ENCODE data around the gene USP7. TPM values are rescaled to one million over a fixed set of nuclear protein-coding genes. Genes with fewer than 3 reads are reported as not detected.
"Not testable (repeated sequence)": the region's sequence is repeated elsewhere in the genome, so short reads cannot be mapped to it uniquely, and the experiment has no call there.

The USP7 gene
- total RNA-seq, 1 experiment from 2014 or later: 38.8 TPM

DNA sequence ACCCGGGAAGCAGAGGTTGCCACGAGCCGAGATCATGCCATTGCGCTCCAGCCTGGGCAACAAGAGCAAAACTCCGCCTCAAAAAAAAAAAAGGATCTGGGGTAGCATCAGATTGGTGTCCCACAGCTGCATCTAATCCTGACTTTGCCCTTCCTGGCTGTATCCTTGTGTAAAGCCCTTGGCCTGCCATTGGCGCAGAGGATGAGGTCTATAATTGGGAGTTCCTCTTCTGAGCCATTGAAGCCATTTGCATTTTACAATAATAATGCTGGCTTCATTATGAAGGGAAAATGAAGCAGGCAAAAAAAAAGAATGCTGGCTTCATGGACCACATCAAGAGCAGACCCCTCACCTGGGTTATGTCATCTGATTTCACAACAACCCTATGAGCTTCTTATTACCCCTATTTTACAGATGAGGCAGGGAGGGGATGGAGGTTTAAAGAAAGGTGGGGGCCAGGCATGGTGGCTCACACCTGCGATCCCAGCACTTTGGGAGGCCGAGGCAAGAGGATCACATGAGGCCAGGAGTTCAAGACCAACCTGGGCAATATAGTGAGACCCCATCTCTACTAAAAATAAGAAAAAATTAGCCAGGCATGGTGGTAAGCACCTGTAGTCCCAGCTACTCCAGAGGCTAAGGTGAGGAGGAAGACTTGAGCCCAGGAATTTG, 82.7 kb downstream of the USP7 start:
- DNase-seq (ENCODE audit: low read depth): no peak

DNA sequence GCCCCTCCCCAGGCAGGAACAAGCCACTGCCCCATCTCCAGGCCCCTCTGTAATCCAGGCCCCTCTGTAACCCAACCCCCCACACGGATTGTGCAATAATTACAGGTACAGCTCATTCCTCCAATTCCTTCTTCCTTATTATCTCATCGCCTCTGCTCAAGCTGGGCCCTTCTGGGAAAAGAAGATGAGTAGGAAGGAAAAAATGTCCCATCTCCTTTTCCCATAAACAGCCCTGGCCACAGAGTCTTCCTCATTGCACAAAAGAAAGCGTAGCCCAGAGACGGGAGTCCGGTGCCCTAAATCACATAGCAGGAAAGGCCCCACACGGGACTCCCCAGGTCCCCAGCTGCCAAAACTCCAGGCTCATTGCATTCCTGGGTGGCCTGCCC, 85.2 kb downstream of the USP7 start:
- peak; percentile 78 for DNase-seq (ENCODE audit: low read depth)

DNA sequence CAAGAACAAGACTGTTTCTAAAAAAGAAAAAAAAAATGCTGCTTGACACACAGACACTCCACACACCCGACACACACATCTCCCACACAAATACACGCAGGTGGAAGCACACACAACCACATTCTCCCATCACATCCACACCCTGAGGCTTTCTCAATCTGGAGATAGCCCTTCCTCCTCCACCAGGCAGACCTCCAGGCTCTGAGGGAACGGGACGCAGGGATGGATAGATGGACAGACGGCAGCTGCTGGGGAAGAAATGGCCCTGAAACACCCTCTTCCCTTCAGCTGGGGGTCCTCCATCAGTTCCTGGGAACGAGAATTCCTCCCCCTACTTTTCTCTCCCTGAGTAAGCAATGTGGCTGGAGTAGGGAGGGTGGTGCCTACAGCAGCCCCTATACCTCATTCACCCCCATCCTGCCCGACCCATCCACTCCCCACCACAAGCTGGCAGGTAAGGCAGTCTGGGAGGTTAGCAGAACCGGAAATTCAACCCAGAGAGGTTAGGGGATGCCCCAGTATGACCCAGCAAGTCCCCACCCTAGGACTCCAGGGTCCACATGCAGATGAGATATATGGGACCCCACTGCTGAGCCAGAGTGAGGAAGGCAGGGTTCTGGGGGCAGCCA, 85.7 kb downstream of the USP7 start:
- DNase-seq (ENCODE audit: low read depth): no peak

DNA sequence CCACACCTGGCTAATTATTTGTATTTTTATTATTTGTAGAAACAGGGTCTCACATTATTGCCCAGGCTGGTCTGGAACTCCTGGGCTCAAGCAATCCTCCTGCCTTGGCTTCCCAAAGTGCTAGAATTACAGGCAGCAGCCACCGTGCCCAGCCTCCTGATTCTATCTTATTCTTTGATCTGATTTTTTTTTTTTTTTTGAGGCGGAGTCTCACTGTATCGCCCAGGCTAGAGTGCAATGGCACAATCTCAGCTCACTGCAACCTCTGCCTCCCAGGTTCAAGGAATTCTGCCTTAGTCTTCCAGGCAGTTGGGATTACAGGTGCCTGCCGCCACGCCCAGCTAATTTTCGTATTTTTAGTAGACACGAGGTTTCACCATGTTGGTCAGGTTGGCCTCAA, 88.4 kb downstream of the USP7 start:
- DNase-seq (ENCODE audit: low read depth): not testable (repeated sequence)

DNA sequence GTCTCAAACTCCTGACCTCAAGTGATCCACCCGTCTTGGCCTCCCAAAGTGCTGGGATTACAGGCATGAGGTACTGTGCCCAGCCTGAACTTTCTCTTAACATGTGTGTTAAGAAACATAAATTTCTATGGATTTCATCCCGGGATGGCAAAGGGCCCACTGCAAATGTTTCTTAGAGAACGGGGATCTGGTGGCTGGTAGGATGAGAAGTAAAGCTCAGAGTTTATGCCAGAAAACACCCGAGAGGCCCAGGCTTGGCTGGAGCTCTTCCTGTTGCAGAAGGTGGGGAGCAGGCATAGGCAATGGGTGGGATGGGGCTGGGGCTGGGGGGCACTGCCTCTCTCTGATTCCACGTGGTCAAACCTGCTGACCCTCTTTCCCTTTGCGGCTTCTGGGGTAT, 89.3 kb downstream of the USP7 start:
- DNase-seq (ENCODE audit: low read depth): no peak

DNA sequence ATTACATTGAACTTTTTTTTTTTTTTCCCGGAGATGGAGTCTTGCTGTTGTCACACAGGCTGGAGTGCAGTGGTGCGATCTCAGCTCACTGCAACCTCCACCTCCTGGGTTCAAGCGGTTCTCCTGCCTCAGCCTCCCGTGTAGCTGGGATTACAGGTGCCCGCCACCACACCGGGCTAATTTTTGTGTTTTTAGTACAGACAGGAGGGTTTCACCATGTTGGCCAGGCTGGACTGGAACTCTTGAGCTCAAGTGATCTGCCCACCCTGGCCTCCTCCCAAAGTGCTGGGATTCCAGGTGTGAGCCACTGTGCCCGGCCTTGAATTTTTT, 89.9 kb downstream of the USP7 start:
- DNase-seq (ENCODE audit: low read depth): not testable (repeated sequence)

DNA sequence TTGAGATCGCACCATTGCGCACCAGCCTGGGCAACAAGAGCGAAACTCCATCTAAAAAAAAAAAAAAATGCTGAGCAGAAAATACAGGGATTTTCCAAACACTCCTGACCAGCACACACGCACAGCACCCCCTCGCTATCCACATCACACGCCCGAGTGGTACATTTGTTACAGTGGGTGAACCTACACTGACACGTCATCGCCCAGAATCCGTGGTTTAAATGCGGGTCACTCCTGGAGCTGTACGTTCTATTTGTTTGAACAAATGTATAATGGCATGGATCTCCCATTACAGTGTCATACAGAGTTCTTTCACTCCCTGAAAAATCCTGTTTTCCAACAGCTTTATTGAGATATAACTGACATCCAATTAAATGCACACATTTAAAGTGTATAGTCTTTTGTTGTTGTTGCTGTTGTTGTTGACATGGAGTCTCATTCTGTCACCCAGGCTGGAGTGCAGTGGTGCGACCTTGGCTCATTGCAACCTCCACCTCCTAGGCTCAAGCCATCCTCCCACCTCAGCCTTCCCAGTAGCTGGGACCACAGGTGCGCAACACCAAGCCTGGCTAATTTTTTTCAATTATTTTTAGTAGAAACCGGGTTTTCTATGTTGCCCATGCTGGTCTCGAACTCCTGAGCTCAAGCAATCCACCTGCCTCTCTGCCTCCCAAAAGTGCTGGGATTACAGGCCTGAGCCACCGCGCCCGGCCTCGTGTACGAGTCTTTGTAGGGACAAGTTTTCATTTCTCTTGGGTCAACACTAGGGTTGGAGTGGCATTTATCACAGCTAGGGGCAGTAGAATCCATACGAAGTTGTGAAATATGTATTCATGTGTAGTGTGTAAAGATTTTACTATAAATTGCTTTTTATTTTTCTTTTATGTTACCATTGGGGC, 90.5 kb downstream of the USP7 start:
- DNase-seq (ENCODE audit: low read depth): no peak

DNA sequence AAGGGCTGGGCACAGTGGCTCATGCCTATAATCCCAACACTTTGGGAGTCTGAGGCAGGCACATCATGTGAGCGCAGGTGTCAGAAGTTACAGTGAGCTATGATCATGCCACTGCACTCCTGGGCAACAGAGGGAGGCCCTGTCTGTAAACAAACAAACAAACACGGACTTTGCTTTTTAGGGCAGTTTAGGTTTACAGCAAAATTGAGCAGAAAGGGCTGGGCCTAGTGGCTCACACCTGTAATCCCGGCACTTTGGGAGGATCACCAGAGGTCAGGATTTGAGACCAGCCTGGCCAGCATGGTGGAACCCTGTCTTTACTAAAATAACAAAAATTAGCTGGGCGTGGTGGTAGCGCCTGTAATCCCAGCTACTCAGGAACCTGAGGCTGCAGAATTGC, 91.6 kb downstream of the USP7 start:
- DNase-seq (ENCODE audit: low read depth): no peak

DNA sequence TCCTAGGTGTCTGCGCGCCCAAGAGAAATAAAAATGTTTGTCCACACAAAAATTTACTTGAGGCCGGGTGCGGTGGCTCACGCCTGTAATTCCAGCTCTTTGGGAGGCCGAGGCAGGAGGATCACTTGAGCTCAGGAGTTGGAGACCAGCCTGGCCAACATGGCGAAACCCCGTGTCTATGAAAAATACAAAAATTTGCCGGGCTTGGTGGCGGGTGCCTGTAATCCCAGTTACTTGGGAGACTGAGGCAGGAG, 93.8 kb downstream of the USP7 start:
- DNase-seq (ENCODE audit: low read depth): not testable (repeated sequence)

DNA sequence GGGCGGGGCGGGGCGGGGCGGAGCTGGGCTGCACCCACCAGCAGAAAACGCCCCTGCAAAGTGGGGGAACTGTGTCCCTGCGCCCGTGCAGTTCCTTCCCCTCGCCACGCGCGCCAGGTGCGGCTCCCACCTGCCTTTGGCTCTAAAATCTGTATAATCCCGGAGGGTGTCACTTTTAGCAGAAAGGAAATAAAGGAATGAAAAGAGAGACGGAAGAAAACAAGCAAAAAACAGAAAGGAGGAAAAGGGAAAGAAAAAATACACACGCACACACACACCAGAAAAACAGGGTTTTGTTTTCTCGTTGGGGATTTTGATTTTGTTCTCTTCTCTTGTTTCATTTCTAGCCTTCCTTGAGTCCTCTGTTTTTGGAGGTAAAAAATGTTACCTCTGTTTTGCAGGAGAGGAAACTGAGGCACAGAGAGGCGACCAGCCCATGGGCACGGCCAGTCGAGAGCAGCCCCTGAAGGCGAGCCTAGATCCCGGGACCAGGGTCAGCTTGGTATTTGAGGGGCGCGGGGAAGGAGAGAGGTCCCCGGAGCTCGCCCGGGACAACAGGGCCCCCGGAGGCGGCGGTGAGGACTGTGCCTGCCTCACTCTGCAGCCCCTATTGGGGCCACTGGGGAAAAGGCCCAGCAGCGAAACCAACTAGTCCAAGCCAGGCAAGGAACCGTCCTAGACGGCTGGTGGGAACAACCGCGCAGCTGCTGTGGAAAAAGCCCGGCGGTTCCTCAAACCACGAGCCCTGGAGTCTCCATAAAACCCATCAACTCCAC, 94.3 kb downstream of the USP7 start:
- DNase-seq (ENCODE audit: low read depth): no peak

DNA sequence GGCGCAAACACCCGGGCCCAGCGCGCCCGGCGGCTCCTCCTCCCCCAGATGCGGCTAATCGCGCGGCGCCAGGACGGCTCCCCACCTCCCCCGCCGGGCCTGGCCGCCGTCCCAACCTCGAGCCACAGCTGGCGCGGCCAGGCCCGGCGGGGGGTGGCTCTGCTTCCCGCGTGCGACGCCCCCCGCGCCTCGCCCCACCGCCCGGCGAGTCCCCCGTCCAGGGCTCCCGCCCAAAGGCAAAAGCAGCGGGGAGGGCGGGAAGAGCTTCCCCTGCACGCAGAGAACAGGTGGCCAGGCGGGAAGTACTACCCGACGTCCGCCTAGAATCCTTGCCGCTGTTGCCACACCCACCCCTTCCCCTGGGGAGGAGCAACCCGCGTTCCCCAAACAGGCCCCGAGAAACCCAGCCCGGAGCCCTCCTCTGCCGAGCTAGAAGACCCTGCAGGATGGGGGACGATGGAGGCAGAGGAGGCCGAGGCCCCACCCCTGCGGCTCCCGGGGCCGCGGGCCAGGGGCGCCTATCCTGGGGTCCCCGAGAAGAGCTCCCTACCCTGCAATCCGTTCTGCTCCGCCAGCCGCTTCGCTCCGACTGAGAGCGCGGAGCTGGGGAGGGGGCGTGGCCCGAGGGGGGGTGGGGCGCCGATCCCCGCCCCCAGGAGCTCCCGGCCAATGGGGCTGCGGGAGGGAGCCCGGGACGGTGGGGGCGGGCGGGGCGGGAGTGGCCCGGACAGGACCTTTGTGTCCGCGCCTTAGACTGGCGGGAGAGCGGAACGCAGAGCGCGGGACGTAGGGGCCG, 95.1 kb downstream of the USP7 start, which contains the start of gene CARHSP1:
Gene CARHSP1 (minus strand): TSS at position 591 of the 796 bp plus-strand sequence. CDS start 9,678 bp downstream, outside the sequence.
- DNase-seq (ENCODE audit: low read depth): peak; percentile 92

DNA sequence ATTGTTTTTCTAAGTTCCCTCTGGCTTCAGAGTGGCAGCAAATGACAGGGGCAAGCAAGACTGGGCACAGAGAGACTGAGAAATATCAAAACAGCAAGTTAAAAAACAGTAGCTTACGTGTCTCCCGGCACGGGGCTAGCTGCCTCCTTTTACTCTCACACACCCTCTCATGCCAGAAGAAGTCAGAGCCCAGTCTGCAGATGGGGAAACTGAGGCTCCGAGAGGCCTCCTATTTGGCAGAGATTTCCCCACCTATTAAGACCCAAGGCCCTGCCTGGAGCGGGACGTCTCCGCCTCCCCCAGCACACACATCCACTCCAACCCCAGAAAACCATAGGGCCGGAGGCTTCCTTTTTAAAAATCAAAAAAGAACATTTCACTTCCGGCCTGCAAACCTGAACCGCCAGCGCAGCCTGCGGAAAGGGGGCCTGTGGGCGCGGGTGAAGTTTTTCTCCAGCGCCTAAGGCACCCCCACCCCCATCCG, 95.7 kb downstream of the USP7 start:
- no peak for DNase-seq (ENCODE audit: low read depth)

DNA sequence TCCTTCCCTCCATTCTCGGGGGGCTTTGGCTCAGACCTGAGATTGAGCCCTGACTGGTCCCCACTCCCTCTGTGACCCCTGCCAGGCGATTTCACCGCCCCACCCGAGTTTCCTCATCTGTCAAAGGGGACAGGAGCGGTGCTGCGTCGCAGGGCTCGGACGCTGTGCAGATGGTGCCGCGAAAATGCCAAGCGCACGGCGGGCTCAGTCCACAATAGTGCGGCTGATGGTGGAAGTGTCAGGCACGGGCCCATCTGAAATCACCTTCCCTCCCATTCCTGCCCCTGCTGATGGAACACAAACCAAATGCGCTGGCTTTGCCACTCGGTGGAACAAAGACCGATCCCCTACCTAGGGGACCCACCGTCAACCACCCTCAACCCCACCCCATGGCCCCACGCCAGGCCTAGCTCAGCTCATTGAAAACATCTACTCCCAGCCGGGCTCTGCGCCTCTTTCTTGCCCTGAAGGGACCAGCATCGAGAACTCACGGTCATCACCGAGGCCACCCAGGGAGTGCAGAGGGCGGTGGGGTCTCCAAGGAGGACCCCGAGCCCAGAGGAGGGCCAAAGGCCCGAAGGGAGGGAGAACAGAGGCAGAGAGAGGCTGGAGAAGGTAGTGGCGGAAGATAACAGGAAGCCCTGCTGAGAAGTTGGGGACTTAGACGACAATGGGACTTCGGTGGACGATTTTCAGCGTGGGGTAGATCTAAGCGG, 96.3 kb downstream of the USP7 start:
- peak; percentile 27 for DNase-seq (ENCODE audit: low read depth)

DNA sequence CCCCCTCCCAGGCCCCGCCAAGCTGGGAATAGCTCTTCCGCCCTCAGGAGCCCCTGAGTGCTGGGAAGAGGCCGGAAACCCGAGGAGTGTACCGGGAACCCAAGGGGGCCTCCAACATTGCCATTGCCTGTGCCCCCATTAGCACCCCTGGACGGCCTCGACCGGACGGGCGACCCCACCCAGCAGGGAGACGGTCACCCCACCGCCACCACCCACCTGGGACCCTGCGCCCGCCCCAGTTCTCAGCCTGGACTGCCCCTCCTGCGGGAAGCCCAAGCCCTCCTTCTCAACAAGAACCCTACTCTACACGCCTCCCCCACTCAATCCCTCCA, 96.9 kb downstream of the USP7 start:
- no peak for DNase-seq (ENCODE audit: low read depth)

DNA sequence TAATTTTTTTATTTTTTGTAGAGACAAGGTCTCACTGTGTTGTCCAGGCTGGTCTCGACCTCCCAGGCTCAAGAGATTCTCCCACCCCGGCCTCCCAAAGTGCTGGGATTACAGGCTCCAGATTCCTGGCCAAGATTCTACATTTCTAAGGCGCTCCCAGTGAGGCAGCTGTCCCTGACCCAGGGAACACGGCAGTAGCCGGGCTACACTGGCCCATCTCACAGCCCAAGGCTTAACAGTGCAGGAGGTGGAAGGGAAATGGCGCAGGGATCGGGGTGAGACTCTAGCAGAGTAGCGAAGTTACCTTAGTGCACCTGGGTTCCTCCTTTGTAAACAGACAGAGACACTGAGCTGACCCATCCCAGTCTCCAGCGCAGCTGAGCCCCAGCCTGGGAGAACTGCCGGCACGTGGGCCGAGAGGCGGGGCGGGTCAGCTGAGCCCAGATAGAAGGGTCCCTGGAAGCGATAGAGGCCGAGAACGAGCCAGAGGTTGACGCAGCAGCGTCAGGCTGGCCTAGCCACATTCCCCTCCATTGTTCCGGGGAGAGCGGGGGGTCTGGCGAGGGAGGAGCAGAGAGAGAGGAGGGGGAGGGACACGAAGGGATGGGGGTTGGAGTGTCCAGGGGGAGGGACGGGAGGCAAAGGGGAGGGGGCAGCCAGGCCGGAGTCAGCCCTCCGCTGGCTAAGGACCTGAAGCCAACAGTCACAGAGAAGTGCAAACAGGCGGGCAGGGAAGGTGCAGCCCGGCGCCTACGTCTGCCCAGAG, 97.4 kb downstream of the USP7 start:
- no peak for DNase-seq (ENCODE audit: low read depth)

DNA sequence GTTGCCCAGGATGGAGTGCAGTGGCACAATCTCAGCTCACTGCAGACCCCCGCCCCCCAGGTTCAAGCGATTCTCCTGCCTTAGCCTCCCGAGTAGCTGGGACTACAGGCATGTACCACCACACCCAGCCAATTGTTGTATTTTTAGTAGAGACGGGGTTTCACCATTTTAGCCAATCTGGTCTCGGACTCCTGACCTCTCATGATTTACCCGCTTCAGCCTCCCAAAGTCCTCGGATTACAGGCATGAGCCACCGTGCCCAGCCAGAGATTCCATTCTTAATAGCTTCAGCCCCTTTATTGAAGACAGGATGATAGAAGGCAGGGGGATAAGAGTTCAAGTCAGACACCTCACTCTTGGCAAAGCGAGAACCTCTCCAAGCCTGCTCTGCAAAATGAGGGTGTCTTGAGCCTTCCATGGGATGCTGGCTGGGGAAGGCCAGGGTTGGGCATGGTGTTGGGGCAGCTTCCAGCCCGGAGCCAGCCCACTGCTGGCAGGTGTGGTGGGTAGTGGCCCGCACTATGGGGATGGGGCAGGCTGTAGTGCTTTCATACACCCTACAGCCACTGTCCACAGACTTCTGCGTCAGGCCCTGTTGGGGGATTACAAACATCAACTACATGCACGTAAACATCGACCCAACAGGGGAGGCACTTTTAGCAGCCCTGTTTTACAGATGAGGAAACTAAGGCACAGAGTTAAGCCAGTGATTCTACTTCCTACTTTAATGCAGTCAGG, 98.4 kb downstream of the USP7 start:
- no peak for DNase-seq (ENCODE audit: low read depth)

DNA sequence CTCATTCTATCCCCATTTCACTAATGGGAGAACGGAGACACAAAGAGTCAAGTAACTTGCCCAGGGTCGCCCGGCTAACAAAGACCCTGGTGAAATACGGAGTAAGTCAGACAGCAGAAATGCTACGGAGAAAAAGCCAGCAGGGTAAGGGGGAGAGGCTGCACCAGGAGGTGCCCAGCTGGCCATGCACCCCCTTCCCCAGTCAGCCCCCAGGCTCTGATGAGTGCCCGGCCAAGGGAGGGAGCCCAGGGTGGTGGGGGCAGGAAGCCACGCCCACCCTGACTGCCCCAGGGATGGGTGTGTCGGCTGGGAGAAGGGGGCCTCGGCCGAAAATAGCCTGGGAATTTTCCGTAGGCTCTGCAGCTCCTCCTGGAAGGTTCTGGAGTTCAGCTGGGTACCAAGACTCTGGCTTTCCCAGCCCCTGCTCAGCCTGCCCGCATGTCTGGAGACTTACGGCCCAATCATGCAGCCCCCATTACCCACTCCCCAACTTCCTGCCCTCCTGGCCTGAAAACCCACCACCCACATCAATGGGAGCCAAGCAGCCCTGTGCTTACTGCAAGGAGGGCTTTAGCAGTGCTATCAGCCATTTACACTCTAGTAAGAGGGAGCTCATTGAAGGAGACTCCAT, 99.1 kb downstream of the USP7 start:
- no peak for DNase-seq (ENCODE audit: low read depth)

DNA sequence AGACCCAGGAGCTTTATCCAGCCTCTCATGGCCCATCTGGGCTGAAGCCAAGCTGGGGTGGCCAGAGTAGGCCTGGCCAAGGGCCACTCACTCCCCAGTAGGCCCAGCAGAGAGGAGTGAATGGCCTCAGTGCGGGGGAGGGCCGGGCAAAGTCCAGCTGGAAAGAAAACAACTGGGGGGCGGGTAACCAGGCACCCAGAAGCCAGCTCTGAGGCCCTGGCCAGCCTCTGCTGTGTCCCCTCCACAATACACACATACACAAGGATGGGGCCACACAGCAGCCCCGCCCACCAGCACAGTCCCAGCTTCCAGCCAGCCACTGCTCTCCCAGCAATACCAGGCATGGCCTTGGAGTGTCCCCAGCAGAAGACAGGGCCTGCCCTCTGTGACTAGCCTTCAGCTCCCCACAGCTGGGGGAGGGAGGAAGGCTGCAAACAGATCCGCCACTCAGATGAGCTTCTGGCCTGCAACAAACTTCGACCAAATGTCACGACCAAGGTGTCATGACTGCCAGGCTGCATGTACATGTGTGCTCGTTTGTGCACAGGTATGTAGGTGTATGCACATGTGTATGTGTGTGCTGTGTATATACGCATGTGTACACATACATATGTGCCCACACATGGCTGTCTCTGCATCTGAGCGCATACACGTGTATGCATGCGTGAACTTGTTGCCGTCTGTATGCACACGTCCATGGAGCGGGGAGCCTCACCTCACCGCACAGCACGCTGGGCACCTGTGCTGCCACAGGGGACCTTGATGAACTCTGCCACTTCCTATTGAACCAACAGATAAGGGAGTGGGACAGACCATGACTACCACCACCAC, 99.9 kb downstream of the USP7 start:
- DNase-seq (ENCODE audit: low read depth): no peak
